K562 (cell line): Measurements from ENCODE around the gene MMGT1. TPM values are rescaled to one million over a fixed set of nuclear protein-coding genes. Genes with fewer than 3 reads are reported as not detected.

Experiments
- BMI1 ChIP-seq: fragments of 150-350 bp; IDR thresholded peaks from 2 replicates; pipeline ENCODE4 v1.6.1; 2014; ENCODE audit warnings: low read length
- ETV6 ChIP-seq, 3 experiments: fragments of 150-350 bp in 1 of 3; sonication (generic) in 1 of 3; formaldehyde crosslinking in 1 of 3; IDR thresholded peaks; 2 replicates each; pipeline versions ENCODE4 v1.6.1 to v1.8.0; 2014 to 2022; ENCODE audit warnings: borderline replicate concordance in 2 of 3, low read depth in 2 of 3, antibody characterized with exemption in 1 of 3, low read length in 1 of 3, mild to moderate bottlenecking in 1 of 3, missing genetic modification reagents in 1 of 3
- FOXP4 ChIP-seq: sonication (generic); formaldehyde crosslinking; IDR thresholded peaks from 2 replicates; pipeline ENCODE4 v1.8.0; 2022; ENCODE audit warnings: mild to moderate bottlenecking, missing genetic modification reagents, borderline replicate concordance
- GATA2 ChIP-seq: sonication (generic); formaldehyde crosslinking; IDR thresholded peaks from 2 replicates; pipeline ENCODE4 v1.4.0; 2020; ENCODE audit warnings: mild to moderate bottlenecking, missing genetic modification reagents
- HDAC2 ChIP-seq: fragments of 450-650 bp; IDR thresholded peaks from 2 replicates; pipeline ENCODE4 v1.6.1; 2016; ENCODE audit warnings: mild to moderate bottlenecking
- MECOM ChIP-seq: fragments of 250-450 bp; sonication (Bioruptor Pico); IDR thresholded peaks from 2 replicates; pipeline ENCODE4 v1.8.0; 2022; ENCODE audit warnings: inconsistent platforms
- NFIC ChIP-seq: fragments of 450-650 bp; IDR thresholded peaks from 2 replicates; pipeline ENCODE4 v1.6.1; 2017; ENCODE audit warnings: mild to moderate bottlenecking, inconsistent platforms
- PRDM10 ChIP-seq: fragments of 450-650 bp; IDR thresholded peaks from 2 replicates; pipeline ENCODE4 v1.6.1; 2018; ENCODE audit not compliant: partially characterized antibody
- SMAD4 ChIP-seq: fragments of 250-450 bp; sonication (Bioruptor Pico); conservative IDR thresholded peaks from 2 replicates; pipeline ENCODE4 v1.8.0; 2021; ENCODE audit warnings: inconsistent platforms, mild to moderate bottlenecking, moderate library complexity
- TAL1 ChIP-seq: fragments of 450-650 bp; IDR thresholded peaks from 2 replicates; pipeline ENCODE4 v1.6.1; 2016; ENCODE audit warnings: mild to moderate bottlenecking
- TCF15 ChIP-seq: fragments of 250-450 bp; sonication (Bioruptor Pico); IDR thresholded peaks from 2 replicates; pipeline ENCODE4 v1.8.0; 2022; ENCODE audit warnings: moderate library complexity, mild to moderate bottlenecking, inconsistent platforms
- TFAP4 ChIP-seq: sonication (generic); formaldehyde crosslinking; IDR thresholded peaks from 2 replicates; pipeline ENCODE4 v1.8.0; 2022; ENCODE audit warnings: missing genetic modification reagents, mild to moderate bottlenecking, moderate library complexity, borderline replicate concordance
- ZMIZ1 ChIP-seq, 2 experiments: fragments of 150-350 bp in 1 of 2; IDR thresholded peaks; 2 replicates each; pipeline ENCODE4 v1.6.1; 2012 to 2016; ENCODE audit warnings: low read depth in 2 of 2, low read length in 2 of 2, mild to moderate bottlenecking in 1 of 2, moderate library complexity in 1 of 2
- ZNF12 ChIP-seq: sonication (generic); formaldehyde crosslinking; IDR thresholded peaks from 2 replicates; pipeline ENCODE4 v1.4.0; 2020; ENCODE audit warnings: mild to moderate bottlenecking, missing genetic modification reagents
- ZNF197 ChIP-seq: fragments of 200-800 bp; sonication (Bioruptor generic); IDR thresholded peaks from 2 replicates; pipeline ENCODE4 v1.6.1; 2016; ENCODE audit warnings: low read depth, missing genetic modification characterization, missing compliant biosample characterization
- ZNF696 ChIP-seq: fragments of 250-450 bp; sonication (Bioruptor Pico); conservative IDR thresholded peaks from 2 replicates; pipeline ENCODE4 v1.4.0; 2020; ENCODE audit warnings: mild to moderate bottlenecking, moderate library complexity
- ZNF707 ChIP-seq: fragments of 250-450 bp; sonication (Bioruptor Pico); conservative IDR thresholded peaks from 2 replicates; pipeline ENCODE4 v1.8.0; 2022; ENCODE audit warnings: inconsistent platforms, mild to moderate bottlenecking, moderate library complexity
- polyA plus RNA-seq, 8 experiments: library from polyadenylated mRNA; depleted of rRNA in 4 of 8; stranded (reverse) in 5 of 8; unstranded in 3 of 8; fragments of >200 nt; fragmentation: Nextera tagmentation in 2 of 8; fragmentation: Illumina TruSeq in 1 of 8; extraction: Ambion mirVana in 2 of 8; extraction: Trizol in 1 of 8; gene quantifications; 2 replicates each; pipeline versions ENCODE4 v1.2.1 to v1.2.3, GENCODE V29; 2011 to 2014; ENCODE audit warnings: inconsistent platforms in 1 of 8, missing spikeins in 1 of 8
- total RNA-seq, 7 experiments: library from RNA; depleted of rRNA in 6 of 7; stranded (reverse); fragments of >200 nt in 6 of 7; fragmentation: Illumina TruSeq in 2 of 7; extraction: Trizol in 2 of 7; gene quantifications; 2 replicates each; pipeline versions ENCODE4 v1.2.1 to v1.2.3, GENCODE V29; 2011 to 2021; ENCODE audit warnings: low replicate concordance in 1 of 7

Gene MMGT1
- total and polyA plus RNA-seq, 9 of the 15 experiments (the other 6 are each of a cell fraction or from before 2014, with no cell fraction given), result 11.3 to 25.4 (median 22.5) TPM

- peak in 1 of 2 experiments; percentile 89; a peak in 2 of 4 replicates for TF ChIP-seq ZMIZ1 (IDR thresholded peaks at IDR 0.05; ENCODE audit: low read depth in 2 of 2, low read length in 2 of 2)
- no peak for TF ChIP-seq ZNF12
- TF ChIP-seq MECOM (CRISPR knock-in tag), result 0 out of 2 replicates have a peak, but pooled peaks have one; percentile 20
- peak; percentile 68; the same call in 1 of the 2 replicates for TF ChIP-seq ZNF197 (CRISPR knock-in tag)
- no peak for TF ChIP-seq TCF15 (CRISPR knock-in tag)
- TF ChIP-seq ZNF696 (CRISPR knock-in tag), result no peak
- TF ChIP-seq ZNF707, result no peak
- peak; percentile 99 for TF ChIP-seq TAL1
- no peak for TF ChIP-seq FOXP4 (CRISPR knock-in tag)
- TF ChIP-seq SMAD4 (CRISPR knock-in tag), result peak; percentile 89
- TF ChIP-seq HDAC2, result peak; percentile 88
- no peak for TF ChIP-seq TFAP4 (CRISPR knock-in tag)
- no peak for TF ChIP-seq BMI1
- TF ChIP-seq NFIC, result peak; percentile 94
- peak; percentile 45 for TF ChIP-seq PRDM10
- TF ChIP-seq ETV6 (IDR thresholded peaks at IDR 0.05; ENCODE audit: borderline replicate concordance in 1 of 2, low read depth in 2 of 2, low read length in 1 of 2), result peak in 1 of 2 experiments; percentile 72; a peak in 2 of 4 replicates
- no peak for TF ChIP-seq ETV6 (CRISPR knock-in tag; IDR thresholded peaks at IDR 0.05; ENCODE audit: borderline replicate concordance)
- TF ChIP-seq GATA2 (CRISPR knock-in tag), result peak; percentile 88
Measured at GRCh38 chrX:135914404-135914803, 59.4 kb downstream of the MMGT1 start (continued).
